ENCODE data around the gene PRAMEF12. TPM values are rescaled to one million over a fixed set of nuclear protein-coding genes. Genes with fewer than 3 reads are reported as not detected.

The PRAMEF12 gene
- total RNA-seq, 1 donor: not detected

DNA sequence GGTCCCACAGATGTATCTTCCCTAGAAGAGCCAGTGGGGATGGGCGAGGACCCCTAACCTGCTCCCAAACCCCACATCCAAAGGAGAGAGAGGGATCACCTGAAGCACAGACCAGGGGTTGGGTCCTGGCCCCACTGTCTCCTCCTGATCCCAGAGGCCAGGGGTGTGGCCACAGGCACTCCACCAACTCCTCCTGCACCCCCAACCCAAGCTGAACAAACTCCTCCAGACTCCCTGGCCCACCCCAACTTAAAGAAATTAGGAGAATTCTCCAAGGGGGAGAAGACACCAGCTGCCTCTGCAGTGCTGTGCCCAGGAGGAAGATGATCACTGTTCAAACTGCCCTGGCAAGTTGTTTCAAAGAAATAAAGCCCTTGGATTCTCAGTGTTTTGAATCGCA, 4.5 kb upstream of the PRAMEF12 start:
- Histone ChIP-seq H3K27me3 (ENCODE audit: insufficient read depth, low read length) (no peaks in the 10 kb centered on the region), H3K9me3 (ENCODE audit: low read depth, low read length) (no peaks in the 10 kb centered on the region), H3K79me2 (ENCODE audit: insufficient read depth, low read length) (no peaks in the 10 kb centered on the region), H3K27ac (ENCODE audit: low read depth, low read length) (no peak overlapping the region), H4K20me1 (ENCODE audit: insufficient read depth, low read length) (no peaks in the 10 kb centered on the region), H3K4me1 (ENCODE audit: insufficient read depth, low read length) (no peaks in the 10 kb centered on the region), H3K4me3 (ENCODE audit: insufficient read depth, low read length) (no peak overlapping the region), H2AFZ (ENCODE audit: low read length) (no peak overlapping the region), H3K4me2 (ENCODE audit: insufficient read depth, low read length) (no peak overlapping the region), H3K36me3 (ENCODE audit: insufficient read depth, low read length) (no peaks in the 10 kb centered on the region)
- TF ChIP-seq, protein P1, sequence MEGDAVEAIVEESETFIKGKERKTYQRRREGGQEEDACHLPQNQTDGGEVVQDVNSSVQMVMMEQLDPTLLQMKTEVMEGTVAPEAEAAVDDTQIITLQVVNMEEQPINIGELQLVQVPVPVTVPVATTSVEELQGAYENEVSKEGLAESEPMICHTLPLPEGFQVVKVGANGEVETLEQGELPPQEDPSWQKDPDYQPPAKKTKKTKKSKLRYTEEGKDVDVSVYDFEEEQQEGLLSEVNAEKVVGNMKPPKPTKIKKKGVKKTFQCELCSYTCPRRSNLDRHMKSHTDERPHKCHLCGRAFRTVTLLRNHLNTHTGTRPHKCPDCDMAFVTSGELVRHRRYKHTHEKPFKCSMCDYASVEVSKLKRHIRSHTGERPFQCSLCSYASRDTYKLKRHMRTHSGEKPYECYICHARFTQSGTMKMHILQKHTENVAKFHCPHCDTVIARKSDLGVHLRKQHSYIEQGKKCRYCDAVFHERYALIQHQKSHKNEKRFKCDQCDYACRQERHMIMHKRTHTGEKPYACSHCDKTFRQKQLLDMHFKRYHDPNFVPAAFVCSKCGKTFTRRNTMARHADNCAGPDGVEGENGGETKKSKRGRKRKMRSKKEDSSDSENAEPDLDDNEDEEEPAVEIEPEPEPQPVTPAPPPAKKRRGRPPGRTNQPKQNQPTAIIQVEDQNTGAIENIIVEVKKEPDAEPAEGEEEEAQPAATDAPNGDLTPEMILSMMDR (IDR thresholded peaks at IDR 0.05; ENCODE audit: extremely low read depth, low read depth, low read length): no peak
- no peak for DNase-seq (ENCODE audit: insufficient read length, low spot score, missing footprints)

DNA sequence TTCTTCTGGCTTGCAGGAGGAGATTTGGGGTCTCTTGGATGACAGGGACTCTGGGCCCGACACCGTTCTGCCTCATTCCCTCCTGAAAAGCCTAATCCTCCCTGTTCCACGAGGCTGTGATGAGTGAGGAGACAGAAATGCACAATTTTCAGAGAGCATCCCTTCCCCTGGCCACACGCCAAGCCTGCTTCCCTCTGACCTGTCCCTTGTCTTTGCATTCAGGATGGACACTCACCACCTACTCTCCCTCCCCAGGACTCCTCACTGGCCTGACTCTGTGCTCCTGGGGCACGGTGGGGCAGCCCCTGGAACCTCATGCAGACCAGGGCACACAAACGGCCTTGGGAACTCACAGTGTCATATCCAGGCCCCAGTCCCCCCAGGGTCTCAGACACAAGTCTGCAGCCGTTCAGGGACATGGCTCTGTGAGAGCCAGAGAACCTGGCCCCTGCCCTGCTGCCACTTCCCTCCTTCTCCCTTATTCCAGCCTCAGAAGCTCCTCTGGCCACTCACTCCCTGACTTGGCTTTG, 3.5 kb upstream of the PRAMEF12 start:
- Histone ChIP-seq H3K36me3 (ENCODE audit: insufficient read depth, low read length) (no peaks in the 10 kb centered on the region), H3K27ac (ENCODE audit: low read depth, low read length) (no peak overlapping the region), H4K20me1 (ENCODE audit: insufficient read depth, low read length) (no peaks in the 10 kb centered on the region), H3K9me3 (ENCODE audit: low read depth, low read length) (no peaks in the 10 kb centered on the region), H3K4me1 (ENCODE audit: insufficient read depth, low read length) (no peaks in the 10 kb centered on the region), H3K79me2 (ENCODE audit: insufficient read depth, low read length) (no peaks in the 10 kb centered on the region), H3K4me2 (ENCODE audit: insufficient read depth, low read length) (no peak overlapping the region), H3K27me3 (ENCODE audit: insufficient read depth, low read length) (no peaks in the 10 kb centered on the region), H3K4me3 (ENCODE audit: insufficient read depth, low read length) (no peak overlapping the region), H2AFZ (ENCODE audit: low read length) (no peak overlapping the region)
- TF ChIP-seq, protein P1 (IDR thresholded peaks at IDR 0.05; ENCODE audit: extremely low read depth, low read depth, low read length): no peak
- no peak for DNase-seq (ENCODE audit: insufficient read length, low spot score, missing footprints)

DNA sequence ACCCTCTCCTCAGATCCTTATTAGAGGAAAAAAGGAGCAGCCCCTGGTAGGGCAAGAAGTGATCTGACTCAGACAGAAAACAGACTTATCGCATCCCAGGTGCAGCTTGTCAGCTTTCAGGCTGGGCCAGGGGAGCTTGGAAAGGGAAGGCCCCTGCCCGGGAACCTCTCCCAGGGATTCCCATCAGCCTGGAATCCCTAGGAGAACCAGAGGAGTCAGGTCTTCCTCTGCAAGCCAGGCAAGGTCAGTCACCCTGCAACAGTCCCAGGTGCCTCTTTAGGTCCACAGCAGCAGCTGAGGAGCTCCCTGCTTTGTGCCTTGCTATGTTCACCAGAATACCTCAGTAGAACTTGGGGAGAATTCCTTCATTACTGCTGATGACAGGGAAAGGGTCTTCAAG, 2.9 kb upstream of the PRAMEF12 start:
- no peak for DNase-seq (ENCODE audit: insufficient read length, low spot score, missing footprints)
- H3K36me3 ChIP-seq (ENCODE audit: insufficient read depth, low read length): no peaks in the 10 kb centered on the region
- H3K4me1 ChIP-seq (ENCODE audit: insufficient read depth, low read length): no peaks in the 10 kb centered on the region
- H3K9me3 ChIP-seq (ENCODE audit: low read depth, low read length): no peaks in the 10 kb centered on the region
- no peaks in the 10 kb centered on the region for H3K27me3 ChIP-seq (ENCODE audit: insufficient read depth, low read length)
- TF ChIP-seq, protein P1 (IDR thresholded peaks at IDR 0.05; ENCODE audit: extremely low read depth, low read depth, low read length): no peak
- H3K4me2 ChIP-seq (ENCODE audit: insufficient read depth, low read length): no peak overlapping the region
- H3K27ac ChIP-seq (ENCODE audit: low read depth, low read length): no peak overlapping the region
- no peaks in the 10 kb centered on the region for H4K20me1 ChIP-seq (ENCODE audit: insufficient read depth, low read length)
- H2AFZ ChIP-seq (ENCODE audit: low read length): no peak overlapping the region
- no peak overlapping the region for H3K4me3 ChIP-seq (ENCODE audit: insufficient read depth, low read length)
- H3K79me2 ChIP-seq (ENCODE audit: insufficient read depth, low read length): no peaks in the 10 kb centered on the region

DNA sequence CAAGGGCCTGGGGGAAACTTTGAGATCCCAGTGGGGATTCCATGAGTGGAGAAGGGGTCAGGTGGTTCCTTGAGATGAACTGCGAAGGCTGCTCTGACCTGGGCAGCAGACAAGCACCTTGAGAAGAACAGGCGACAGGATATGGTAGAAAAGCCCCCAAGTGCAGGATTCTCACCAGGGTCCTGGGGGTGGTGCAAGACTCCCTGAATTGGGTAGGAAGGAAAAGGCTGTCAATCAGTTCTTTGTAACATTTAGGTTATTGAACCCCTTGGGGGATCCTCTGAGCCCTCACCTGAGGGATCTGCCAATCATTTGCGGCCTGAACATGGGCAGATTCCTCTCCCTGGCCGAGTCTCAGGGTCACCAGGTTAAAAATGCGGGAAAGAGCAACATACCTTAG, 2.4 kb upstream of the PRAMEF12 start:
- Histone ChIP-seq H3K36me3 (ENCODE audit: insufficient read depth, low read length) (no peaks in the 10 kb centered on the region), H3K4me3 (ENCODE audit: insufficient read depth, low read length) (no peak overlapping the region), H4K20me1 (ENCODE audit: insufficient read depth, low read length) (no peaks in the 10 kb centered on the region), H2AFZ (ENCODE audit: low read length) (no peak overlapping the region), H3K79me2 (ENCODE audit: insufficient read depth, low read length) (no peaks in the 10 kb centered on the region), H3K27me3 (ENCODE audit: insufficient read depth, low read length) (no peaks in the 10 kb centered on the region), H3K4me1 (ENCODE audit: insufficient read depth, low read length) (no peaks in the 10 kb centered on the region), H3K4me2 (ENCODE audit: insufficient read depth, low read length) (no peak overlapping the region), H3K9me3 (ENCODE audit: low read depth, low read length) (no peaks in the 10 kb centered on the region), H3K27ac (ENCODE audit: low read depth, low read length) (no peak overlapping the region)
- TF ChIP-seq, protein P1 (IDR thresholded peaks at IDR 0.05; ENCODE audit: extremely low read depth, low read depth, low read length): no peak
- DNase-seq (ENCODE audit: insufficient read length, low spot score, missing footprints): no peak
